D721Med (cell line): ENCODE results near the gene EHBP1L1.

Source experiments
- DNase-seq: peaks from one replicate; pipeline ENCODE4 v3.0.0; 2011; ENCODE audit warnings: low spot score; ENCODE audit not compliant: insufficient read length
- FAIRE-seq: peaks from 2 replicates; lab custom pipeline; 2011; peaks lifted over from hg19 to GRCh38; lab: Jason Lieb, UNC
- CTCF ChIP-seq: IDR thresholded peaks from 2 replicates; pipeline ENCODE4 v1.5.1; 2012; ENCODE audit warnings: mild to moderate bottlenecking, control low read depth; ENCODE audit not compliant: insufficient read depth; ENCODE audit errors: missing control alignments

The EHBP1L1 gene

GRCh38 chr11:65592858-65593517 lies 17.1 kb downstream of the EHBP1L1 start:
- DNase-seq (no peak), FAIRE-seq (no peak)
- no peak for TF ChIP-seq CTCF

- DNase-seq (peak; percentile 64), FAIRE-seq (no peak)
- peak; percentile 62 for TF ChIP-seq CTCF
These were observed 17.9 kb downstream of the EHBP1L1 start for GRCh38 chr11:65593518-65594414.

- DNase-seq (no peak), FAIRE-seq (no peak)
- no peak for TF ChIP-seq CTCF
These were observed 19.3 kb downstream of the EHBP1L1 start for GRCh38 chr11:65595131-65595530.

- no peak for FAIRE-seq
- no peak for DNase-seq
- no peak for TF ChIP-seq CTCF
These were observed 19.9 kb downstream of the EHBP1L1 start, which contains the start of gene KCNK7 for GRCh38 chr11:65595543-65596281. TSS of gene KCNK7 (minus strand) at chr11:65595800. CDS start at chr11:65595772, 28 bp downstream.

GRCh38 chr11:65596520-65596919 lies 20.7 kb downstream of the EHBP1L1 start:
- no peak for DNase-seq
- no peak for TF ChIP-seq CTCF
- no peak for FAIRE-seq

GRCh38 chr11:65598258-65598699 lies 22.4 kb downstream of the EHBP1L1 start:
- no peak for TF ChIP-seq CTCF
- DNase-seq (no peak), FAIRE-seq (no peak)
